Measurements from ENCODE around the gene APCDD1L. TPM values are rescaled to one million over a fixed set of nuclear protein-coding genes. Genes with fewer than 3 reads are reported as not detected.
"Not testable (repeated sequence)": the region's sequence is repeated elsewhere in the genome, so short reads cannot be mapped to it uniquely, and the experiment has no call there.

The APCDD1L gene
- total and polyA plus RNA-seq, 7 donors, result 0.03 to 1.2 (median 0.14) TPM

DNA sequence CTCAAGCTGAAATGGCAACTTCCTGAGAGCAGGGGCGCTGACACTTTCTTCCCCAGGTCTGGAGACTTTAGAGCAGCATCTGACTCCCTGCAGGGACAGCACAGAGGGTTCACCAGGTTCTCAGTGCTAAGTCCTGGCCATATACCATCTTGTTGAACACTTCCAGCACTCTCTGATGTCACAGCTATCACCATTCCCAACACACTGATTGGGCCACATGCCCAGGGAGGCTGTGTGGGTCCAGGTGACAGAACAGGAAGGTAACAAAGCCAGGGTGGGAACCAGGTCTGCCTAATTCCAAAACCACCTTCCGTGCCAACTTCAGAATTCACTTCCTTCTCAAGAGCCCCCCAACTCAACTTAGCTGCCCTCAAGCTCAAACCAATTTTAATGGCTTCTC lies 4.3 kb downstream of the APCDD1L start:
- no peak for DNase-seq
- Histone ChIP-seq H3K27ac (no peak overlapping the region), H3K27me3 (ENCODE audit: insufficient read depth in 3 of 3, low read length in 2 of 3) (peaks cover 0 to 56% (median 14%) of the 10 kb centered on the region in 3 donors), H3K4me3 (no peak overlapping the region), H3K9me3 (no peaks in the 10 kb centered on the region), H3K36me3 (ENCODE audit: insufficient read depth in 1 of 2, low read depth in 1 of 2) (no peaks in the 10 kb centered on the region), H3K4me1 (no peaks in the 10 kb centered on the region)
- no peak for ATAC-seq
- WGBS, 3 donors, result 86 to 94% (median 87%) methylated on average over 2 of the region's 2 CpGs
- intact Hi-C loops (cut with DNase I), result no loop called here
- no peak for TF ChIP-seq CTCF (IDR thresholded peaks at IDR 0.05)

DNA sequence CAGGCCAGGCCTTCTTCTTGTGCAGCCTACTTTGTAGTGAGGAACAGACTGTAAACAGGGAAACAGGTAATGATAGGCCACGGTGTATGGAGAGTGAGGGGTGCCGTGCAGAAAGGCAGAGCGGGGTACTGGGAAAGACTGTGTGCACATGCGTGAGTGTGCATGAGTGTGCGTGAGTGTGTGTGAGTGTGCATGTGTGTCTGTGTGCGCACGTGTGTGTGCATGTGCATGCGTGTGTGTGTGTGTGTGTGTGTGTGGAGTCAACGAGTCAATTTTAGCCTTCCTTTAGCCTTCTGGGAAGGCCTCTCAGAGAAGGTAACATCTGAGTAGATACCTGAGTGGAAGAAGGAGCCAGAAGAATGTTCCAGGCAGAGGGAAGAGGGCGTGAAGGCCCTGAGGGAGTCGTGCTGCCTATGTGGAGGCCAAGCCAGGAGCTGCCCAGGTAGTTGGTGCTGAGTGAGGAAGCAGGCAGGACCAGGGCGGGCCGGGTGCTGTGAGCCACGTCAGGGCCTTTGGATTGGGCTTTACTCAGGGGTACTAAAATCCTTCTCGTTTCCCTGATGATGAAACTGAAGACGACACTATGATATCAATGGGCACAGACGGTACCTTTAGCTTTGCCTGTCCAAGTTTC lies 6.3 kb downstream of the APCDD1L start:
- H3K36me3 ChIP-seq (ENCODE audit: insufficient read depth in 1 of 2, low read depth in 1 of 2), result no peaks in the 10 kb centered on the region
- no peak overlapping the region for H3K4me3 ChIP-seq
- H3K4me1 ChIP-seq, result no peaks in the 10 kb centered on the region
- WGBS, 3 donors, result 90 to 93% (median 91%) methylated on average over 17 of the region's 17 CpGs
- intact Hi-C loops (cut with DNase I), result no loop called here
- no peak for TF ChIP-seq CTCF (IDR thresholded peaks at IDR 0.05)
- no peak overlapping the region for H3K27ac ChIP-seq
- peaks cover 8% of the 10 kb centered on the region for H3K9me3 ChIP-seq
- DNase-seq (no peak), ATAC-seq (no peak)
- peaks cover 0 to 37% (median 12%) of the 10 kb centered on the region in 3 donors for H3K27me3 ChIP-seq (ENCODE audit: insufficient read depth in 3 of 3, low read length in 2 of 3)

DNA sequence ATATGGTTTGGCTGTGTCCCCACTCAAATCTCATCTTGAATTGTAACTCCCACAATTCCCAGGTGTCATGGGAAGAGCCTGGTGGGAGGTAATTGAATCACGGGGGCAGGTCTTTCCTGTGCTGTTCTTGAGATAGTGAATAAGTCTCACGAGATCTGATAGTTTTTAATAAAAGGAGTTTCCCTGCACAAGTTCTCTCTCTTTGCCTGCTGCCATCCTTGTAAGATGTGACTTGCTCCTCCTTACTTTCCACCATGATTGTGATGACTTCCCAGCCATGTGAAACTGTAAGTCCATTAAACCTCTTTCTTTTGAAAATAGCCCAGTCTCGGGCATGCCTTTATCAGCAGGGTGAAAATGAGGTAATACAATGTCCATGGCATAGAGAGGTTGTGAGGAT lies 8.2 kb downstream of the APCDD1L start:
- 87 to 93% (median 90%) methylated on average over 3 of the region's 3 CpGs for WGBS, 3 donors

DNA sequence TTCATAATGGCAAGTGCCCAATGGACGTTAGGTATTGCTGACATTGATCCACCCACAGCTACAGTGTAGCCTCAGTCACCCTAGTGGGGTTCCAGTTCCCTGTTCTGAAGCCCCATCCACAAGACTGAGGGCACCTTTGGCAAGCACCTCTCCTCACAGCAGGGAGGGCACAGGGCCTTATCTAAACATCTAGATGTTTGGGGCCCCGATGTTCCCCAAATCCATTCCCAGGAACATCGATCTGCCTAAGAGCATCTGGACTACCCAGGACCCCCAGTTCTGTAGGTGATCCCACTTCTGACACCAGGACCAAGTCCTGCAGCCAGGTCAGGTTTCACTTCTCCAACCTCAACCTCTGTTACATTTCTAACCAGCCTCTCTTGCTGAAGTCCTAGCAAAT lies 10.6 kb downstream of the APCDD1L start:
- no peak for DNase-seq
- Histone ChIP-seq H3K27me3 (ENCODE audit: insufficient read depth in 3 of 3, low read length in 2 of 3) (peaks cover 0 to 3% (median 0%) of the 10 kb centered on the region in 3 donors), H3K36me3 (ENCODE audit: insufficient read depth in 1 of 2, low read depth in 1 of 2) (no peaks in the 10 kb centered on the region), H3K9me3 (peaks cover 14% of the 10 kb centered on the region), H3K27ac (no peak overlapping the region), H3K4me1 (no peaks in the 10 kb centered on the region), H3K4me3 (no peak overlapping the region)
- intact Hi-C loops (cut with DNase I), result no loop called here
- TF ChIP-seq CTCF (IDR thresholded peaks at IDR 0.05), result no peak
- WGBS, 3 donors, result 87 to 89% (median 87%) methylated on average over 3 of the region's 3 CpGs
- ATAC-seq, result no peak

More for the DNA sequence above, 8.2 kb downstream of the APCDD1L start:
- DNase-seq; ATAC-seq; intact Hi-C loops (cut with DNase I); H3K4me3 ChIP-seq; H3K36me3 ChIP-seq (ENCODE audit: insufficient read depth in 1 of 2, low read depth in 1 of 2); H3K27ac ChIP-seq; H3K4me1 ChIP-seq: not testable (repeated sequence)
- Histone ChIP-seq H3K9me3 (peaks cover 14% of the 10 kb centered on the region), H3K27me3 (ENCODE audit: insufficient read depth in 3 of 3, low read length in 2 of 3) (peaks cover 0 to 18% (median 3%) of the 10 kb centered on the region in 3 donors)

GRCh38 chr20:58503668-58504067 lies 11.5 kb downstream of the APCDD1L start:
- H3K36me3 ChIP-seq (ENCODE audit: insufficient read depth in 1 of 2, low read depth in 1 of 2), result no peaks in the 10 kb centered on the region
- 74 to 82% (median 81%) methylated on average over 1 of the region's 1 CpG for WGBS, 3 donors
- H3K27ac ChIP-seq, result no peak overlapping the region
- DNase-seq (no peak), ATAC-seq (no peak)
- TF ChIP-seq CTCF (IDR thresholded peaks at IDR 0.05), result no peak
- H3K9me3 ChIP-seq, result peaks cover 14% of the 10 kb centered on the region
- H3K27me3 ChIP-seq (ENCODE audit: insufficient read depth in 3 of 3, low read length in 2 of 3), result no peaks in the 10 kb centered on the region
- no peaks in the 10 kb centered on the region for H3K4me1 ChIP-seq
- intact Hi-C loops (cut with DNase I), result no loop called here
- H3K4me3 ChIP-seq, result no peak overlapping the region
